Panc1 (cell line): ENCODE data around the gene UBAC2.

ENCODE experiments used
- CTCF ChIP-seq: fragments of 450-650 bp; IDR thresholded peaks from 2 replicates; pipeline ENCODE4 v1.5.1; 2017; ENCODE audit warnings: mild to moderate bottlenecking
- POLR2AphosphoS5 ChIP-seq: IDR thresholded peaks from 2 replicates; pipeline ENCODE4 v1.6.1; 2012; ENCODE audit warnings: mild to moderate bottlenecking, low read depth, low read length, moderate library complexity
- TCF7L2 ChIP-seq: IDR thresholded peaks from 2 replicates; pipeline ENCODE4 v1.6.1; 2011; ENCODE audit warnings: mild to moderate bottlenecking, low read depth, low read length, inconsistent platforms
- TF ChIP-seq, protein P1 (sequence below), 2 experiments: IDR thresholded peaks; 2 replicates each; pipeline ENCODE4 v1.6.1; 2011 to 2012; ENCODE audit warnings: low read depth in 2 of 2, control low read depth in 1 of 2, low read length in 1 of 2, mild to moderate bottlenecking in 1 of 2, moderate library complexity in 1 of 2; ENCODE audit not compliant: insufficient read depth in 1 of 2

- TF ChIP-seq CTCF = no peak
- TF ChIP-seq, protein P1, sequence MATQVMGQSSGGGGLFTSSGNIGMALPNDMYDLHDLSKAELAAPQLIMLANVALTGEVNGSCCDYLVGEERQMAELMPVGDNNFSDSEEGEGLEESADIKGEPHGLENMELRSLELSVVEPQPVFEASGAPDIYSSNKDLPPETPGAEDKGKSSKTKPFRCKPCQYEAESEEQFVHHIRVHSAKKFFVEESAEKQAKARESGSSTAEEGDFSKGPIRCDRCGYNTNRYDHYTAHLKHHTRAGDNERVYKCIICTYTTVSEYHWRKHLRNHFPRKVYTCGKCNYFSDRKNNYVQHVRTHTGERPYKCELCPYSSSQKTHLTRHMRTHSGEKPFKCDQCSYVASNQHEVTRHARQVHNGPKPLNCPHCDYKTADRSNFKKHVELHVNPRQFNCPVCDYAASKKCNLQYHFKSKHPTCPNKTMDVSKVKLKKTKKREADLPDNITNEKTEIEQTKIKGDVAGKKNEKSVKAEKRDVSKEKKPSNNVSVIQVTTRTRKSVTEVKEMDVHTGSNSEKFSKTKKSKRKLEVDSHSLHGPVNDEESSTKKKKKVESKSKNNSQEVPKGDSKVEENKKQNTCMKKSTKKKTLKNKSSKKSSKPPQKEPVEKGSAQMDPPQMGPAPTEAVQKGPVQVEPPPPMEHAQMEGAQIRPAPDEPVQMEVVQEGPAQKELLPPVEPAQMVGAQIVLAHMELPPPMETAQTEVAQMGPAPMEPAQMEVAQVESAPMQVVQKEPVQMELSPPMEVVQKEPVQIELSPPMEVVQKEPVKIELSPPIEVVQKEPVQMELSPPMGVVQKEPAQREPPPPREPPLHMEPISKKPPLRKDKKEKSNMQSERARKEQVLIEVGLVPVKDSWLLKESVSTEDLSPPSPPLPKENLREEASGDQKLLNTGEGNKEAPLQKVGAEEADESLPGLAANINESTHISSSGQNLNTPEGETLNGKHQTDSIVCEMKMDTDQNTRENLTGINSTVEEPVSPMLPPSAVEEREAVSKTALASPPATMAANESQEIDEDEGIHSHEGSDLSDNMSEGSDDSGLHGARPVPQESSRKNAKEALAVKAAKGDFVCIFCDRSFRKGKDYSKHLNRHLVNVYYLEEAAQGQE (IDR thresholded peaks at IDR 0.05; ENCODE audit: insufficient read depth in 1 of 2, low read depth in 2 of 2, low read length in 1 of 2) = no peak
- TF ChIP-seq POLR2AphosphoS5 = no peak
- TF ChIP-seq TCF7L2 = no peak
Observed at GRCh38 chr13:99398916-99399622, 198.4 kb downstream of the UBAC2 start.
